ENCODE results near the gene SOX15.

SOX15 gene

GRCh38 chr17:7557147-7557764 is 32.6 kb downstream of the SOX15 start:
- DNase-seq (ENCODE audit: low spot score): no peak
- TF ChIP-seq, protein P1, sequence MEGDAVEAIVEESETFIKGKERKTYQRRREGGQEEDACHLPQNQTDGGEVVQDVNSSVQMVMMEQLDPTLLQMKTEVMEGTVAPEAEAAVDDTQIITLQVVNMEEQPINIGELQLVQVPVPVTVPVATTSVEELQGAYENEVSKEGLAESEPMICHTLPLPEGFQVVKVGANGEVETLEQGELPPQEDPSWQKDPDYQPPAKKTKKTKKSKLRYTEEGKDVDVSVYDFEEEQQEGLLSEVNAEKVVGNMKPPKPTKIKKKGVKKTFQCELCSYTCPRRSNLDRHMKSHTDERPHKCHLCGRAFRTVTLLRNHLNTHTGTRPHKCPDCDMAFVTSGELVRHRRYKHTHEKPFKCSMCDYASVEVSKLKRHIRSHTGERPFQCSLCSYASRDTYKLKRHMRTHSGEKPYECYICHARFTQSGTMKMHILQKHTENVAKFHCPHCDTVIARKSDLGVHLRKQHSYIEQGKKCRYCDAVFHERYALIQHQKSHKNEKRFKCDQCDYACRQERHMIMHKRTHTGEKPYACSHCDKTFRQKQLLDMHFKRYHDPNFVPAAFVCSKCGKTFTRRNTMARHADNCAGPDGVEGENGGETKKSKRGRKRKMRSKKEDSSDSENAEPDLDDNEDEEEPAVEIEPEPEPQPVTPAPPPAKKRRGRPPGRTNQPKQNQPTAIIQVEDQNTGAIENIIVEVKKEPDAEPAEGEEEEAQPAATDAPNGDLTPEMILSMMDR (IDR thresholded peaks at IDR 0.05; ENCODE audit: borderline replicate concordance, control extremely low read depth, extremely low read depth, insufficient read depth, missing control alignments): no peak
- in situ Hi-C loops (cut with MboI; ENCODE audit: low sequenced_read_pairs, unreplicated experiment): no loop called here

- no peak for DNase-seq (ENCODE audit: low spot score)
- TF ChIP-seq, protein P1 (IDR thresholded peaks at IDR 0.05; ENCODE audit: borderline replicate concordance, control extremely low read depth, extremely low read depth, insufficient read depth, missing control alignments): no peak
- in situ Hi-C loops (cut with MboI; ENCODE audit: low sequenced_read_pairs, unreplicated experiment): no loop called here
These were observed 33.3 kb downstream of the SOX15 start for GRCh38 chr17:7556627-7557026.

DNA sequence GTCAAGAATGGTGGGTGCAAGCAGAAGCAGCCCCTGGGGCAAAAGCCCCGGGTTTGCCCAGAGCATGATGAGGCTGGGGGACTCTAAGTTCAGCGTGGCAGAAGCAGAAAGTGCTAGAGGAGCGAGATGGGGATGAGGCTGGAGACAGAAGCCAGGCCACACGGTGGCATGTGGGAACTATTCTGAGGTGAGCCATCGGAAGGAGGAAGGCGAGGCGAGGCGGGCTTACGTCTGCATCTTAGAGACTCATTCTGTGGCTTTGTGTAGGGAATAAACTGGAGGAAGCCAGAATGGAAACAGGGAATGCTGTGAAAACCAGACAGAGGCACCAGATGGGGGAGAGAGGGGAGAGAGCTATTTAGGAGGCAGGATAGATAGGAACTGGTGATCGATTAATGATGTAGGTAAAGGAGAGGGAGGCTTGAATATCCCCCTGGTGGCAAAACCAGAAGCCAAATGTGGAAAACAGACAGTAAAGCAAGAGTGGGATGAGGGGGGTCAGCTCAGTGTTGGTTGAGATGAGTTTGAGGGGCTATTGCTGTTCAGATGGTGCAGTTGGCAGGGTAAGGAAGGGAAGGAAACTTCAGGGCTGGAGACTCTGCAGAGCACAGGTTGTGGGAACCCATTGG is 34.5 kb downstream of the SOX15 start:
- TF ChIP-seq, protein P1 (IDR thresholded peaks at IDR 0.05; ENCODE audit: borderline replicate concordance, control extremely low read depth, extremely low read depth, insufficient read depth, missing control alignments): peak; percentile 4
- in situ Hi-C loops (cut with MboI; ENCODE audit: low sequenced_read_pairs, unreplicated experiment): no loop called here
- DNase-seq (ENCODE audit: low spot score): no peak

DNA sequence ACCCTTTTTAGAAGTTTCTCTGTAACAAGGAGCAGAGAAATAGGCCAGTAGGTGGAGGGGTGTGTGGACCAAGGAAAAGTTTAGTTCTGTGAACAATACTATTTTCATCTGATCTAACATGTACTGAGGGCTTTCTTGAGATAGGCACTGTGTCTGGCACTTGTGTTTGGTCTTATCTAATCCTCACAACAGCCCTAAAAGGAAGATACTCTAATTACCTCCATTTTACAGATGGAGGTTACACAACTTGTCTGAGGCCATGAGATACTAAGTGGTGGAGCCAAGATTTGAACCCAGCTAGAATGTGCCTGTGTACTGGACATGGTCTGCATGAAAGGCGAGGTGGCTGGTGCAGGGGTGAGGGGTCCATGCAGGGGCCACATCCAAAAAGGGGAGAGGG is 36.5 kb downstream of the SOX15 start:
- in situ Hi-C loops (cut with MboI; ENCODE audit: low sequenced_read_pairs, unreplicated experiment): no loop called here
- DNase-seq (ENCODE audit: low spot score): no peak

GRCh38 chr17:7552621-7553051 is 37.3 kb downstream of the SOX15 start:
- DNase-seq (ENCODE audit: low spot score): peak; percentile 64
- TF ChIP-seq, protein P1 (IDR thresholded peaks at IDR 0.05; ENCODE audit: borderline replicate concordance, control extremely low read depth, extremely low read depth, insufficient read depth, missing control alignments): no peak
- in situ Hi-C loops (cut with MboI; ENCODE audit: low sequenced_read_pairs, unreplicated experiment): no loop called here

More for the DNA sequence above, 36.5 kb downstream of the SOX15 start:
- TF ChIP-seq, protein P1 (IDR thresholded peaks at IDR 0.05; ENCODE audit: borderline replicate concordance, control extremely low read depth, extremely low read depth, insufficient read depth, missing control alignments): no peak

DNA sequence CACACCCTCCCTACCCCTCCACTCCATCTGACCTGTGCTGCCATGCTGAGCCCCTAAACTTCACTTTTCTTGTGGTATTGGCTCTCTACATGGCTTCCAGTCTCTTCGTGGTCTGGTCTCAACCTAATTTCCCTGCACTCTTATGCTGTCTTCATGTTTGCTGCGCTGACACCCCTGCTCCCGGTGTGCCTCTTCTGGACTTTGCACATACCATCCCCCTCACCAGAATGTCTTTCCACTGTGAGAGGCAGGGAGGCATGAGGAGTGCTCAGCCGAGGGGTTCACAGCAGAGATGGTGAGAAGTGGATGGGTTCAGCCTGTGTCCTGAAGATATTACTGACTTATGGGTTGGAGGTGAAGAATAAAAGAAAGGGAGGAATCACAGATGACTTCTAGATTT is 38.5 kb downstream of the SOX15 start:
- TF ChIP-seq, protein P1 (IDR thresholded peaks at IDR 0.05; ENCODE audit: borderline replicate concordance, control extremely low read depth, extremely low read depth, insufficient read depth, missing control alignments): no peak
- in situ Hi-C loops (cut with MboI; ENCODE audit: low sequenced_read_pairs, unreplicated experiment): no loop called here
- DNase-seq (ENCODE audit: low spot score): no peak

Data from GM13976 (cell line).